PC-3 (cell line): ENCODE results near the gene ZNF43. TPM values are rescaled to one million over a fixed set of nuclear protein-coding genes. Genes with fewer than 3 reads are reported as not detected.
A peak's percentile ranks its signal among the peaks of the same experiment; 100 is the strongest.

ENCODE experiments used
- ATAC-seq: fragments of 200-7000 bp; cut with Tn5 transposase; 2 replicates; pipeline ENCODE4 v1.9.1; 2020; ENCODE audit warnings: mild to moderate bottlenecking, moderate library complexity
- BruUV-seq: library from RNA; stranded (reverse); fragments of 400-500 nt; replicated peaks from 2 replicates; lab custom pipeline; 2021; lab: Mats Ljungman, UMichigan
- CTCF ChIA-PET: fragments of 300-600 bp; sonication (Branson Sonifier 250); formaldehyde crosslinking; loops from one replicate; lab custom pipeline; 2022; ENCODE audit warnings: antibody characterized with exemption; lab: Charles Lee
- POLR2A ChIA-PET: fragments of 300-600 bp; sonication (Branson Sonifier 250); formaldehyde crosslinking; loops from one replicate; lab custom pipeline; 2022; ENCODE audit warnings: antibody characterized with exemption; ENCODE audit not compliant: unreplicated experiment; lab: Charles Lee
- DNase-seq: peaks from one replicate; pipeline ENCODE4 v3.0.0-alpha.2; 2015
- H2AFZ ChIP-seq: fragments of 300-600 bp; sonication (generic); 2 replicates; pipeline ENCODE4 v1.6.0; 2016; ENCODE audit warnings: antibody characterized with exemption, low read length
- H3F3A ChIP-seq: fragments of 300-600 bp; sonication (generic); one replicate; pipeline ENCODE4 v1.6.0; 2017; ENCODE audit warnings: antibody characterized with exemption, low read length, control low read depth, mild to moderate bottlenecking; ENCODE audit not compliant: unreplicated experiment
- H3K27ac ChIP-seq: fragments of 300-600 bp; sonication (generic); 2 replicates; pipeline ENCODE4 v1.5.1; 2016; ENCODE audit warnings: mild to moderate bottlenecking, low read length
- H3K27me3 ChIP-seq: fragments of 300-600 bp; sonication (generic); 2 replicates; pipeline ENCODE4 v1.6.1; 2016; ENCODE audit warnings: low read length, mixed read lengths
- H3K36me3 ChIP-seq: fragments of 300-600 bp; sonication (generic); 2 replicates; pipeline ENCODE4 v1.6.1; 2016; ENCODE audit warnings: low read depth, mixed run types, low read length, mixed read lengths
- H3K4me1 ChIP-seq: fragments of 300-600 bp; sonication (generic); 2 replicates; pipeline ENCODE4 v1.5.1; 2016; ENCODE audit warnings: low read length; ENCODE audit not compliant: insufficient read depth
- H3K4me2 ChIP-seq: fragments of 300-600 bp; sonication (generic); 2 replicates; pipeline ENCODE4 v1.6.0; 2016; ENCODE audit warnings: low read length
- H3K4me3 ChIP-seq: fragments of 300-600 bp; sonication (generic); 2 replicates; pipeline ENCODE4 v1.5.1; 2016; ENCODE audit warnings: mild to moderate bottlenecking, low read length, mixed read lengths
- H3K79me2 ChIP-seq: fragments of 300-600 bp; sonication (generic); 2 replicates; pipeline ENCODE4 v1.6.1; 2017; ENCODE audit warnings: low read length, mixed read lengths
- H3K9ac ChIP-seq: fragments of 300-600 bp; sonication (generic); 2 replicates; pipeline ENCODE4 v1.6.0; 2016; ENCODE audit warnings: mild to moderate bottlenecking, low read length
- H3K9me2 ChIP-seq: fragments of 300-600 bp; sonication (generic); replicated peaks from 2 replicates; pipeline ENCODE4 v1.6.1; 2016; ENCODE audit warnings: mixed run types, low read length, mixed read lengths
- H3K9me3 ChIP-seq: fragments of 300-600 bp; sonication (generic); 2 replicates; pipeline ENCODE4 v1.6.1; 2016; ENCODE audit warnings: low read length, mixed read lengths
- H4K20me1 ChIP-seq: fragments of 300-600 bp; sonication (generic); 2 replicates; pipeline ENCODE4 v1.6.1; 2016; ENCODE audit warnings: low read length, mixed read lengths
- CTCF ChIP-seq: fragments of 300-600 bp; sonication (generic); conservative IDR thresholded peaks from 2 replicates; pipeline ENCODE4 v1.5.1; 2017; ENCODE audit warnings: antibody characterized with exemption, low read depth, mild to moderate bottlenecking, low read length
- EZH2 ChIP-seq: fragments of 300-600 bp; sonication (generic); IDR thresholded peaks from one replicate; pipeline ENCODE4 v1.6.1; 2017; ENCODE audit warnings: antibody characterized with exemption, mild to moderate bottlenecking, low read length; ENCODE audit not compliant: unreplicated experiment
- EZH2phosphoT487 ChIP-seq: fragments of 300-600 bp; sonication (generic); IDR thresholded peaks from 2 replicates; pipeline ENCODE4 v1.6.1; 2018; ENCODE audit warnings: mild to moderate bottlenecking, antibody characterized with exemption, low read length, borderline replicate concordance
- intact Hi-C: fragments of 100-400 bp; cut with micrococcal nuclease; formaldehyde crosslinking; loops from 2 replicates; pipeline ENCODE4 v1.9.0; 2023
- total RNA-seq: library from RNA; depleted of rRNA; stranded (reverse); fragments of >200 nt; gene quantifications from 2 replicates; pipeline ENCODE4 v1.2.3, GENCODE V29; 2014

ZNF43 gene
- total RNA-seq, 1 experiment from 2014 or later, result 1.9 TPM

GRCh38 chr19:21856773-21857514, 21.0 kb upstream of the ZNF43 start:
- no peaks in the 10 kb centered on the region for H3K36me3 ChIP-seq
- POLR2A ChIA-PET, result no interaction called here
- H3K4me1 ChIP-seq, result no peaks in the 10 kb centered on the region
- H3K4me3 ChIP-seq, result no peak overlapping the region
- H4K20me1 ChIP-seq, result no peaks in the 10 kb centered on the region
- TF ChIP-seq EZH2phosphoT487, result no peak
- TF ChIP-seq CTCF, result no peak
- no peak for TF ChIP-seq EZH2
- peaks cover 12% of the 10 kb centered on the region; the same call in 1 of the 2 replicates for H3K9me3 ChIP-seq
- intact Hi-C loops, result no loop called here
- no peak overlapping the region for H3K27ac ChIP-seq
- no peak overlapping the region for H3K4me2 ChIP-seq
- H3F3A ChIP-seq, result no peaks in the 10 kb centered on the region
- no peaks in the 10 kb centered on the region for H3K27me3 ChIP-seq
- no peak overlapping the region for H3K9ac ChIP-seq
- no peak for DNase-seq
- BruUV-seq, result no TSS peak
- ATAC-seq, result no peak
- no peak overlapping the region for H2AFZ ChIP-seq
- CTCF ChIA-PET, result no interaction called here
- no peaks in the 10 kb centered on the region for H3K79me2 ChIP-seq
- H3K9me2 ChIP-seq, result no peaks in the 10 kb centered on the region

- Histone ChIP-seq H3K4me2 (0 out of 2 replicates have a peak overlapping the region, but pooled peaks have one; percentile 22), H3K36me3 (peaks cover 5% of the 10 kb centered on the region; the same call in 1 of the 2 replicates), H3K79me2 (no peaks in the 10 kb centered on the region), H3K9me2 (no peaks in the 10 kb centered on the region), H2AFZ (peak overlapping the region; percentile 61), H4K20me1 (no peaks in the 10 kb centered on the region), H3K27ac (no peak overlapping the region), H3F3A (no peaks in the 10 kb centered on the region), H3K4me3 (peak overlapping the region; percentile 53), H3K9ac (peak overlapping the region; percentile 43), H3K9me3 (peaks cover 11% of the 10 kb centered on the region; the same call in 1 of the 2 replicates), H3K27me3 (no peaks in the 10 kb centered on the region), H3K4me1 (no peaks in the 10 kb centered on the region)
- ChIA-PET POLR2A (interaction anchor here (0.8 kb wide), 1 partner anchor 16 kb away, joined by 4 read pairs; the partner anchor contains the start of gene ZNF43), CTCF (no interaction called here)
- DNase-seq (peak; percentile 44), ATAC-seq (peak; percentile 94)
- BruUV-seq, result no TSS peak
- intact Hi-C loops, result no loop called here
- TF ChIP-seq EZH2phosphoT487 (no peak), CTCF (no peak)
These were observed 15.8 kb upstream of the ZNF43 start for GRCh38 chr19:21851596-21852345.
